Mammary epithelial cell (primary cell): ENCODE results near the gene MAPT.

Experiments
- CTCF ChIP-seq, 2 donors: IDR thresholded peaks in 1 of 2; conservative IDR thresholded peaks in 1 of 2; 2 replicates each; pipeline ENCODE4 v1.5.1; 2011 to 2012; ENCODE audit warnings: inconsistent platforms in 2 of 2, low read length in 2 of 2, mild to moderate bottlenecking in 2 of 2, control low read depth in 1 of 2, low read depth in 1 of 2; ENCODE audit not compliant: insufficient read depth in 1 of 2; ENCODE audit errors: extremely low read depth in 1 of 2
- EZH2 ChIP-seq: IDR thresholded peaks from 2 replicates; pipeline ENCODE4 v1.6.1; 2012; ENCODE audit warnings: low read length, inconsistent platforms, borderline replicate concordance

- TF ChIP-seq CTCF (conservative IDR thresholded peaks at IDR 0.05 in 1 of 2, IDR thresholded peaks at IDR 0.05 in 1 of 2; ENCODE audit: extremely low read depth in 1 of 2, insufficient read depth in 1 of 2, low read depth in 1 of 2, low read length in 2 of 2) (no peak), EZH2 (no peak)
Observed at GRCh38 chr17:46060461-46060860, 166.1 kb downstream of the MAPT start.
